Inflammatory macrophage treated with lipopolysaccharide for 1 hour (primary cell): ENCODE data around the gene LHFPL2.
"Not testable (repeated sequence)": the region's sequence is repeated elsewhere in the genome, so short reads cannot be mapped to it uniquely, and the experiment has no call there.

Source experiments
- DNase-seq, 2 donors: peaks; one replicate each; pipeline ENCODE4 v3.0.0-alpha.2; 2020 to 2022

The LHFPL2 gene

DNA sequence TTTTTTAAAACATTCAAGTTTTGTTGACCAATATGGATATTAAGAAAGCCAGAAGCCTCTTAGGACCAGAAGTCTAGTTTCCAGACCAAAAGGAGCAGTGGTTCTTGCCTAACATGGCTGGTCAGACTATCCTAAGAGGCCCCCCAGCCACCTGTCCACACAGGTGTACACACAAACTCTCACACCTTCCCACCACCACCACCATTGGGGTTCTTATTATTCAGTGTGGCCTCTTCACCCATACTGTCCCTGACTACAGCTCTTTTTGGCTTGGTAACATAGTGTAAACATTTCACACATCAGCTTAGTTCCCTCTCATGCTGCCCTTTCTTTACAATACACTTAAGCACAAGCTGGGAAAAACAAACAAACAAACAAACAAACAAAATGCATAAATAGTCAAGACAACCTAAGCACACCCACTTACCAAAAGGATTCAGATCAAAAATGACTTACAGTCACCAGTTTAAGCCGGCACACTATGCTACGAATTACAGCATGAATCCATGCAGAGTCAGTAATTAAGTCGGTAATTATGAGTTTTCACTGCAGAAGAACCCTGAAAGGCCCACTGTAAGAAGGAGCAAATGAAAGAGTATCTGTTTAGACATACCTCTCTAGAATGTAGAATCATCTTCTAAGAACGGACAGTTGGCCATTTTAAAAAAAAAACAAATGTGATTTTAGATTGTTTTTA is 9.5 kb downstream of the LHFPL2 start:
- DNase-seq: no peak

DNA sequence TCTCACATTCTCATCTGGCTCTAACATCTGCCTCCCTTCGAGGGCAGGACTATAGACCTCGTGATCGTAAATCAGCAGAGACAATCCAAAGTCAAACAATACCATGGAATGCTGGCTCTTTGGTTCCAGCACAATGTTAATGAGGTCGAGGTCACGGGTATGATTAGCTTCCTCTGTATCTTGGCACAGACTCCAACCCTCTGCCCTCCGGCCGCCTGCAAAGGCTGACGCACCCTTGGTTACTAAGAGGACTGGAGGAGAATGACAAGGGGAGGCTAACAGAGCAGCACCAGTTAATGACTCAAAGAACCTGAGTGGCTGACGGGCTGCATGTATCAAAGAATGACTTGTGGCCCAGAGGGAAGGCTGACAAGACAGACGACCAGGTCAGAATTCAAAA is 10.1 kb downstream of the LHFPL2 start:
- no peak for DNase-seq

DNA sequence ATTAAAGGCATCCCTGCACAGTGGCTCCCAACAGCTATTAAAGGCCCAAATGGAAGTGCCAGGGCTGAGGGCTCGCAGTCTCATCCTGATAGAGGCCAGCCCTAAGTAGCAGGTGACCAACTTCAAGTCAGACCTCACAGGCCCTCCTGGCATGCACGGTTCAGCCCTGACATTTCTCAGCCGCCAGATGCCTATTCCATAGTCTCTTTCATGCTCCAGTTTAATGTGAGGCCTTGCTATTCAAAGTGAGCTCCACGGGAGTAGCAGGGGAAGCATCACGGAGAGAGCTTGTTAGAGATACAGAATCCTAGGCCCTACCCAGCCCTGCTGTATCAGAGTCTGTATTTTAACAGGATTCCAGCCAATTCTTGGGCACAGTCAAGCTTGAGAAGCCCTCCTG is 11.1 kb downstream of the LHFPL2 start:
- no peak for DNase-seq

DNA sequence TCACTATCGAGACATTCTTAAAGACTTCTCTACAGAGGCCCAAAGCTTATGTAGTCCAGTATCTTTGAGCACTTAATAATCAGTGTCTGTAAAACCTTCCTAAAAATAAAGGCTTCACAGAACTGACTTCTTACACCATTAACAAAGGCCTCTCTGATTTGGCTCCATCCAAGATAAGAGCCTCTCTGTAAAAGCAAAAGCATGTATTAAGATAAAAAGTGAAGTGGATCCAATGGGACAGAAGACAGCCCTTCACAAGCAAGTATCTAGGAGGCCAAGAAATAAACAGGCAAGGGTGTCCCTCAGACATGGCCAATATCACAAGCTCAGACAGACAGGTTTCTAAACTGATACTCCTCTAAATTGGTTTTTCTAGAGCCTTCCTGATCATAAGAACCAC is 11.9 kb downstream of the LHFPL2 start:
- no peak for DNase-seq

DNA sequence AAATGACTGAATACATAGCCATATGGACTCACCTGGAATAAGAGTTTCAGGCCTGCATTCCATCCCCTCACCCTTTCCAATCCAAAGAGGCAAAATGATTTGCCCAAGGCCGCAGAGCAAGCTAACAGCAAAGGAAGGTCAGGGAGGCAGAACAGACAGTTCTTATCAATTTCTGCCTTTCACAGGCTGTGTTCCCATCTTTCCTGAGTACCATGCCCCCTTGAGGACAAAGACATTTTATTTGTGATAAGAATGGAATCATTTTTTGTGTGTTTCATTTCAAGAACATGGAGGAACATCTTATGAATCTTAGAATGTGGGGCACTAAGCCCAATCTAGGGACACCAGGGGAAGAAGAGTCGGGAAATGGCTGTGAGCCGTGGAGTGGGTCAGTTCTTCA is 13.9 kb downstream of the LHFPL2 start:
- peak in 1 of 2 donors; percentile 10 for DNase-seq

DNA sequence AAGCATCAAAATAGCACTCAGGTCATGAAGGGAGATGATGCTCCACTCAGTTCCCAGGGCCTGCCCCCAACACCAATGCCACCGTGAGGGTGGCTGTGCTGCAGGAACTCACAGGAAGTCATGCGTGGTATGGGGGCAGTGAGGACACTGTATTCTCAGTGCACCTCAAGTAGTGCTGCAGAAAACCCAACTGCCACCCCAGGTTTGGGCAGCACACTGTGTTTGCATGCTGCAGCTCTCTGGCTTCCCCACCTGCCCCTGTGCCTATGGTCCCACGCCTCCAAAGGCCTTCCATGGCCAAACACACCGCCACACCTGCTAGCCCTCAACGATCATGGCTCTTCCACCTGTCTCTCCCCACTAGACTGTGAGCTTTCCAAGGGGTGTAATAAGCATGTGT is 14.3 kb downstream of the LHFPL2 start:
- no peak for DNase-seq

DNA sequence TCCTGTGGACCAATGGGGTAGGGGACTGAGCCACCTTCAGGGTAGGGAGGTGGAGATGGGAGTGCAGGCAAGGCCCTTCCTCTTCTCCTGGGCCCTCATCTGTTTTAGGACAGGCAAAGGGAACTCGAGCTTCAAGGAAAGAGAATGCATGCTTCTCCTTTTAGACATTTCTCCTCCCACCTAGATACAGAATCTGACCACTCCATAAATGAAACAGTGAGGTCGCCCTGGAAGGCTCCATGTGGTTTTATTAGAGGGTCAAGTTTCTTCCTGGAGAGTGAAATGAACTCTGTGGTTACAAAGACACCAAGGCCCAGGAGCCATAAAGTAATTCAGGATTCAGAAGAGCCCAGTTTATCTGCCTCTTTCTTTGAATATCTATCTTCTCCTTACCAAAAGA is 14.9 kb downstream of the LHFPL2 start:
- peak; percentile 17 to 22 for DNase-seq

DNA sequence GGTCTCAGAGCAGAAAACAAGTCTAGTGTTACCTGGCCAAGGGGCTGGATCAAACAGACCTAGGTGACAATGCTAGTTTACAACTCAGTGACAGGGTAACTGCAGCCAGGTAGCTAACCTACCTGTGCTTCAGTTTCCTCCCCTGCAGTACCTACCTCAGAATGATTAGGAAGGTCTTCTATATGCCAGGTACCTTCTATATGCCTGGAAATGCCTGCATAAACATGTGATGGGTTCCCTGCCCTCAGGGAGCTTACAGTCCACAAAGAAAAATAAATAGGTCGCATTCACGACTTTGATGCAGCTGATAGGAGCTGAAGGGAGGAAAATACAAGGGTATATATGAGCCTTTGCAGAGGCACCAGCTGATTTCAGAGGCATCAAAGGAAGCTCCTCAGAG is 16.1 kb downstream of the LHFPL2 start:
- no peak for DNase-seq

DNA sequence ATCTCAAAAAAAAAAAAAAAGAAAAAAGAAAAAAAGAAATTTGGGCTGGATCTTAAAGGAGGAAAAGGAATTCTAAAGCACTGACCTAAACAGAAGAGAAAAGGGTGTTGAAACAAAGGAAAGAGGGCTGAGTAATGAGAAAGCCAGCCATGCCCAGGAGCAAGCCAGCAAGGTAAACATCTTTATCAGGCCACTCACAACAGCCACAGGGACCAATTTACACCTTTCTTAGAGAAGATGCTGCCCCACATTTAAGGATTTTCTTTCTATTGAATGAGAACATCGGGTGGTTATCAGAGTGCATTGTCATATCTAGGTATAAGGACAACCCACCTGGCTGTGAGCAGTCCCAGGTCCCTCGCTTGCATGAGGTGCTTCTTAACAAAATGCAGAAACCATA is 16.6 kb downstream of the LHFPL2 start:
- DNase-seq: no peak

DNA sequence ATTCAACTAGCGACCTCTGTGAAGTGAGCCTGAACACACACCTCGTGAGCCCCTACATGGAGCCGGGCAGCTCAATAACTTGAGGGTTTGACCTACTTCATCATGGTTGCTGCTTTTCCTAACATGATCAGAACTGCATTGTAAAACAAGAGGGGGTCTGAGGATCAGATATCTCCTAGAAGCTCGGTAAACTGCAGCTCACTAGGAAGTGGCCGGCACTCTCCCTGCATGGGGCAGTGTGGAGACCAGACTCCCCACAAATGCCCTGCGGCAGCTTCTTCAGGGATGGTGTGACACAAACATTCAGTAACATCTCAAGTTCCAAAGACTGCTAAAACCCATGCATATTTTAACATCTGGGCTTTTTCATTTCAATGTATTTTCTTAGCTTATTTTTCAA is 18.5 kb downstream of the LHFPL2 start:
- DNase-seq: no peak

DNA sequence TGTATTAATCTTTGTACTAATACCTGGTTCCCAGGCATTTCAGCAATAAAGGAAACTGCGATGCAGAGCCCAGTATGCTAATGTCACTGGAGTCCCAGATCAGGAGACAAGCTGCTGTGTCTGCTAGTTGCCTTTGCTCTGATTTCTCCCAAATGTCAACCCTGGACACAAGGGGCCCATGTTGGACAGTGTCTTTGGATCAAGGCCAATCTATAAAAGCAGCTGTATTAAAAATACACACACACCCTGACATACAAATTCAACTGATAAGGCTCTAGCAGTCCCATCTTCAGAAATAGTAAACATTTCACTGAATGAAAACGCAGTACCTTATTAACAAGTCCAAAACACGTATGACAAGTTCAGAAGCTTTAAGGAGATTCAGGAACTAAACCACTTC is 18.9 kb downstream of the LHFPL2 start:
- DNase-seq: no peak

DNA sequence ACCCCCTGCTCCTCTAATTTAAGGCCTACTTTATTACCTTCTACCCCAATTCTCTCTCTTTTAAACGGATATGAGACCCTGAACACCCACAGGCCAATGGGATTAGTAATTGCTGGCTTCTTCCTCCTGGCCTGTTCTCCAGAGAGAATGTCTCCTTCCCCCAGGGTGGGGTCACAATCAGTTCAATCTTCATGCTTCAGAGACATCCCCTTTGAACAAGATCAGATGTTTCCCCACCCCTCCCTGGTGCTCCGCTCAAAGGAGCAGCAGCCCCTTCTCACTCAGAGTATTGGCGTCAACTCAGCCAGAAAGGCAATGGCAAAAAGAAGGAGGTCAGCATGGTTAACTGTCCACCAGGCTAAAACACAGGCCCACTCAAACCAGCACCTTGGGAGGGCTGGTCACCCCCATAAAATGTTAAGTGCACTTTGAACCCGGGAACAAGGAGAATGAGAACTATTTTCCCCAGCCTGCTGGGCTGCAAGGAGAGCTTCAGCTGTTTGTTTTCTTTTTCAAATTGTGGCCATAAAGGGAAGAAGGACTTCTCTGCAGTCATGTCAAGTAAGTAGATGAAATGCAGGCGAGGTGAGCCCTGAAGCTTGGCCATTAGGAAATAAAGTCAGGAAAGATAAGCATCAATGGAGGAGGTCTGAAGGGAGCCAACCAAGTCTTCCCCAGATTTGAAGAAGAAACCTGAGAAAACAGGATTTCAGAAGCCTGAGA is 20.1 kb downstream of the LHFPL2 start:
- DNase-seq: no peak

DNA sequence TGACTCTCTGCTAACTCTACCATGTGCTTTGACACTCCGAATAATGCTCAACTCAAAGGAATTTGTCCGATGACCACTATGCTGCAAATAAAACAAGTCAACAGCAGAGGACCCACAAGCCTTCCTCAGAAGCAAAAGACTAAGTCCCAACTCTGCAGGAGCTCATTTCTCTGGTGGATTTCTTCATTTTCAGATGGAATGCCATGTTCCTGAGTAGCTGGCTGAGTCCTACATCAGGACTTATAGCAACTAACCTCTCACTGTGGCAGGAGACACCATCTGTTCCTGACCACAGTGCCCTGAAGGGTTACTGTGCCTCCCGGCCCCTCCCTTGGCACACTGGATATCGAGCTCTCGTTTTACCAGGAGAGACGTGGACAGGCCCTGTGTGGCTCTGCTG is 20.8 kb downstream of the LHFPL2 start:
- no peak for DNase-seq

DNA sequence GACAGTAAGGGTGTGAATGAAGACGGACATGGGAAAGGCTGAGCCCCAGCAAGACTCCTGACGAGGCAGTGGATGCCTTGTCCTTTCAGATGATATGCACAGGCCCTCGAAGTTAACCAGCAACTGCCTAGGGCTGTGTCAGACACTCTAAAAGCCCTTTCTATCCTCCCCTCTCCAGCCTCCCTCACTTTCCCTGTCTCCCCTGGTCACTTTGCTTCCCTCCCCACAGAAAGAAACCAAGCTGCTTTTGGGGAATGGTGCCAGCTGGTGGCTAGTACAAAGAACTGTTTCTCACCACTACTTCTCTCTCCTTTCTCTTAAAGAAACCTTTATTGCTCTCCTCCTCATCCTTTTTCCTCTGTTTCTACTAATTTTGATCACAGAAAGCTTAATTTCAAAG is 21.4 kb downstream of the LHFPL2 start:
- peak; percentile 15 to 48 for DNase-seq

DNA sequence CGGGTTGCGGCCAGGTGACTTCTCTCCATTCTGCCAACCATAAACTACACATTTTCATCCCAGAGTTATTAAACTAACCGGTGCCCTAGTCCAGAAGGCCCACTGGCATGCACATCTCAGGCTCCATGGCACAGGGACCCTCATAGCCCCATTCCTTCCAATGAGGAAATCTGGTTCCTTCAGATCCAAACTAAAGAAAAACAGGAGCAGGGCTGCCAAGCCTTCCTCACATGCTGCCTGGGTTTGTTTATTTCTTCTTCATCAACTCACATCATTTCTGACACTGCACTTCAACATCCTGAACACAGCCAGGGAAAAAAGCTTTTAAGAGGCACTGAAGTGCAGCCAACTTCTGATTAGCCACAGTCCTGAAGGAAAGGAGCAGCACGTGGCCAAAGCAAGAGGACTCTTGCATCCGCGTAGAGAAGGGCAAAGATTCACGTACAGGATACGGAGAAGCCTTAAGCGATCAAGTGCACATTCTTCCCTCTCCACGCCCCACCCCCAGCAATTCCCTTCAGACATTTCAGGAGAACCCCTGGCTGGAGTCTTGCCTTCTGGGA is 22.5 kb downstream of the LHFPL2 start:
- DNase-seq: no peak

DNA sequence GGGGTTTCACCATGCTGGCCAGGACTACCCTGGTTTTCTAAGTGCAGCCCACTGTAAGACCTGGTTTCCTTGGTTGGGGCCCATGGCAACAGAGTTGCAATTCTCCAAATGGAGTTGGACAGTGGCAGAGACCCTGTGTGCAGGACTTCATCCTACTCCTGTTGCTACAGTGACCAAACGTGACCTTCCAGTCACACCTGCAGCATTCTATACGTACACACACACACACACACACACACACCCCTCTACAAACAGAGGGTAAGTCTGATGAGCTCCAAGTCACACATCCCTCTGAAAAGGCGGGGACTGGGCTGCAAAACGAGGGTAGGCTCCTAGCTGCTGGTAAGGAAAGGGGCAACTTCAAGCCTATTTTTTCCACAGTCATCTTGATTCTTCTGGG is 23.6 kb downstream of the LHFPL2 start:
- DNase-seq: no peak

DNA sequence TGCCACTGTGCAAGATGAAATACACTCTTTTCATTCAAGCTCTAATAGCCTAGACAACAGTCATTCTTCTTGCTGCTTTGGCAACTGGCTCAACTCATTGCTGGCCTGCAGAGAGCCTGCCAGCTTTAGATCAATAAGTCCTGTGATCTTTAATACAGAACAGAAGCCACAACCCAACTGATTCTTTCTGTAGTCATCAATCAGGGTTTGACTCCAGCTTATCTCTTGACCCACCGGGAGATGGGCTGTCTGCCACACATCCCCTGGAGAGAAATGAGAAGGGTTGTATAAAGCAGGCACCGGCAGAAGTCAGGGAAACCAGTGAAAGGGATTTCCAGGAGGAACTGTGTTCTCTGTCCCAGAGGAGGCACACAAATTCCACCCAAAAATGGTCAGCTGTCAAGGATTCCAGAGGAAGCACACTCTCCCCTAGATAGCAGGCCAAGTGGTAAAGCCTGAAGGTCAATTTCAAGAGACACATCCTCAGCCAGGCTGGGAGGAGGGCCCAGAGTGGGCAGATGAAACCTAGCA is 24.5 kb downstream of the LHFPL2 start:
- DNase-seq: no peak

DNA sequence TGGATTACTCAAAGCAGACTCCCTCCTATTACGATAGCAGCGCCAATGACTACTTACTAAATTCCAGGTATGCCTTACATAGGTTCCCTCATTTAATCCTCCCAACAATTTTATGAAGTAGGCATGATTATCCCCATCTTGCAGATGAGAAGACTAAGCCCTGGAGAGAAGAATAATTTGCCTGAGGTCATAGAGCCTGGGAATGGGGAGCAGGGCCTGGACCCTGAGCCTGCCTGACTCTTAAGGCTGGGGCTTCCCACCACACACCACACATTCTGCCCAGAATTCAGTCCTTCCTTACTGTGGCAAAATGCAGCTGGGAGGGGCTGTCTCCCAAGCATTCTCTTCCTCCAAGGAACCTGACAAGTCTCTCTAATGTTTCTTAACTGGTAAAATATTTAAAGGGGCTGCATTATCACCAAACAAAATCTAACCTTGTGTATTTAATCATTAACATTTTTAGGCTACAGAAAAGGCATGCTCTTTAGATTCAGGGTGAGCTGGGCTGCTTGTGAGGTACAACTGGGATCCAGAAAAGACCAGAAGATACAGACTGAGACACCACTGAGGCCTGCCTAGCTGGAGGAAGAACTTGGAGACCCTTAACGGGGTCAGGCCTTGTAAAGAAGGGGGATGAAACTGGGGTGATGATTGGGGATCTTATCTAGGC is 26.1 kb downstream of the LHFPL2 start:
- no peak for DNase-seq

DNA sequence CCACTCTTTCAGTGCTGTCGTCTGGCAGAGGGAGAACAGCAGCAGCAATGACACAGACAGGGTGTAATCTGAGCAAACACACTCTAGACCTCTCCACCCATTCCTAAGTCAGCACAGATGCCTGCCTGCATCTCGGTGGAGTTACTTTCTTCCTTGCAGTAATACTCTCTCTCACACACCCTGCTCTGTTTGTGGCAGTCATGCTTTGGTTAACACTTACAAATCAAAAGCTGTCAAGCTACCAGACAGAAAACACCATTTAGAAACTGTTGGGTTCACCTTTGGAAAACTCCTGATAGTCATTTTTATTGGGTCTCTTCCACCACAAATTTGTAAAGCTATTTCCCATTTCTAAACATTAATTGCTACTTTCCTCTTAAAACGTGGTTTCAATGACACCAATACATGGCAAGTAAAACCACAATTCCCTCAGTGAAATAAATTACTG is 27.3 kb downstream of the LHFPL2 start:
- DNase-seq: no peak

DNA sequence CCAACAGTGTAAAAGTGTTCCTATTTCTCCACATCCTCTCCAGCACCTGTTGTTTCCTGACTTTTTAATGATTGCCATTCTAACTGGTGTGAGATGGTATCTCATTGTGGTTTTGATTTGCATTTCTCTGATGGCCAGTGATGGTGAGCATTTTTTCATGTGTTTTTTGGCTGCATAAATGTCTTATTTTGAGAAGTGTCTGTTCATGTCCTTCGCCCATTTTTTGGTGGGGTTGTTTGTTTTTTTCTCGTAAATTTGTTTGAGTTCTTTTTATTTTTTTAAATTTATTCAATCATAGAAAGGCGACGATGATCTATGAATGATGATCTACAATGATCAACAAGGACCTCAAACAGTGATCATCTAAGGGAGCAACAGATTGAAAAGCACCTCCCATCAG is 28.5 kb downstream of the LHFPL2 start:
- not testable (repeated sequence) for DNase-seq

DNA sequence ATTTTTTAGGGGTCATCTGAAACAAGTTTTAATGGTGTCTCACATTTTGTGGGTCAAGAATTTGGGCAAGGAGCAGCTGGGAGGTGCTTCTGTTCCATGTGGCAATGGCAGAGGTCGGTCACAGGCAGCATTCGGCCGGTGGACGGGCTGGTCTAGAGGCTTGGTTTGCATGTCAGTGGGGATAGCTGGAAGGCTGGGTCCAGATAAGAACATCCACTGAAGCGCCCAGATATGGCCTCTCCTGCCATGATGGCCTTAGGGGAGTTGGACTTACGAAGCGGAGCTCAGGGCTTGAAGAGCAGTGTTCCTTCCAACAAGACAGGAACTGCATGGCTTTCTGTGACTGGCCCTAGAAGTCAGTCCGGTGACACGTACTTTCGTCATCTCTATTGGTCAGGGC is 30.3 kb downstream of the LHFPL2 start:
- no peak for DNase-seq

DNA sequence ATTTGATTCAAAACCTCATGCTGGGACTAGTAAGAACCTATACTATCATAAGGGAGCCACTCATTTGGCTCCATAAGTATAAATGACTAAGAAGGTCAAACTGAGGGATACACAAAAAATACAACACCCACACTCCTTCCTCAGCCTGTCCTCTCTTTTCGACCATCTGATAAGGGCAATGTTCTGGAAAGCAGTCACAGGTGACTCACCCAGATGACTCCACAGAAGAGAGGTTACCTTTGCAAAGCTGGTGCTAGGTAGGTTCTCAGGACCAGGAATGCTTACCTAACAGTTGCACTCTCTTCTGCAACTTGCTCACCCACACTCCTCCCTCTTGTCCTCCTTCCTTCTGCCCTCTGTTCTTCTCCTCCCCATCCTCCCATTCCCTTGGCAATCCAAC is 32.9 kb downstream of the LHFPL2 start:
- DNase-seq: no peak

DNA sequence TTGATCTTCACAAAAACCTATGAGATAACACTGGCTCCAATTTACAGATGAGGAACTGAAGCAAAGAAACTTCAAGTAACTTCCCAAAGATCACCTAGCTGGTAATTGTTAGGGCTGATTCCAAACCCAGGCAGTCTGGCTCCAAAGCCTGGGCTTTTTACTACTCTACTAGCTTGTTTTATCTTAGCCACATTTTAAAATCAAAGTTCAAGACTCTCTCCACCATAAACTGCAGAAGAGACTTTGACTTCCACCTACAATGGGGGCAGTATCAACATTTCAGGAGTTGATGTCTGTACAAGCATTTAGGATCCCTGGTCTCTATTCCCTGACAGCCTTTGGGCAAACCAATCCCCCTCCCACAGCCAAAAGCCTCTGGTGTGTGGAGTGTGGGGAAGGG is 33.8 kb downstream of the LHFPL2 start:
- no peak for DNase-seq

DNA sequence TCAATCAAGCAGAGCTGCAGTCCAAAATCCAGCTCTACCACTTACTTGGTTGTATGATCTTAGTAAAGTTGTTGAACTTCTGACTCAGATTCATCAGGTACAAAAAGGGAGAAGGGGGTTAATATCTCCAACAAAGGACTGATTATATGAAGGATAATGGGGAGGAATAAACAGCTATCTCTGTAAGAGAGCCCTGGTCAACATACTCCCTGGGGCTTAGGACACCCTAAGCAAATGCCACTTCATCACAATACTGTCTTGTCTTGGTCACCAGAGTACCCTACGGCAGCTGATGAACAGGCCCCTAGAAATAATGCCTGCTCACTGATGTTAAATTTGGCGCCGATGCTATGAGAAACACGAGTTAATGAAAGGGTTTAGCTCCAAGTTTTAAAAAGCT is 34.8 kb downstream of the LHFPL2 start:
- DNase-seq: no peak
